HG02938 (cell line): ENCODE results near the gene SPX.

Source experiments
- ATAC-seq: cut with Tn5 transposase; IDR thresholded peaks from one replicate; pipeline ENCODE4 v1.9.1; 2021; ENCODE audit warnings: mild to moderate bottlenecking, moderate library complexity; ENCODE audit not compliant: unreplicated experiment

Gene SPX

GRCh38 chr12:21576431-21576830 lies 50.3 kb downstream of the SPX start:
- no peak for ATAC-seq

- no peak for ATAC-seq
Observed at GRCh38 chr12:21577516-21577915, 51.4 kb downstream of the SPX start.

GRCh38 chr12:21580748-21581516 lies 54.8 kb downstream of the SPX start:
- peak; percentile 49 for ATAC-seq
